HG03558 (cell line): ENCODE results near the gene GMDS.

Experiments
- ATAC-seq: cut with Tn5 transposase; IDR thresholded peaks from one replicate; pipeline ENCODE4 v1.9.1; 2021; ENCODE audit warnings: moderate number of reproducible peaks; ENCODE audit not compliant: unreplicated experiment; ENCODE audit errors: extremely low read depth

Gene GMDS

DNA sequence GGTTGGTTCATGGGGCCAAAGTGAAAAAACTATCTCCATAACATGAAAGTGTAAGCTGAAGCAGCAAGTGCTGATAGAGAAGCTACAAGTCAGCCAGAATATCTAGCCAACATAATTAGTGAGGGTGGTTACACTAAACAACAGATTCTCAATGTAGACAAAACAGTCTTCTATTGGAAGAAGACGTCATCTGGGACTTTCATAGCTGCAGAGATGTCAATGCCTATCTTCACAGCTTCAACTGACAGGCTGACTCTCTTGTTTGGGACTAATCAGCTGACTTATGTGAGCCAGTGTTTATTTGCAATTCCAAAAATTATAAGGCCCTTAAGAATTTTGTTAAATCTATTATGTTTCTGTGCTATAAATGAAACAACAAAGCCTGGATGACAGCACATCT lies 63.2 kb downstream of the GMDS start:
- no peak for ATAC-seq

DNA sequence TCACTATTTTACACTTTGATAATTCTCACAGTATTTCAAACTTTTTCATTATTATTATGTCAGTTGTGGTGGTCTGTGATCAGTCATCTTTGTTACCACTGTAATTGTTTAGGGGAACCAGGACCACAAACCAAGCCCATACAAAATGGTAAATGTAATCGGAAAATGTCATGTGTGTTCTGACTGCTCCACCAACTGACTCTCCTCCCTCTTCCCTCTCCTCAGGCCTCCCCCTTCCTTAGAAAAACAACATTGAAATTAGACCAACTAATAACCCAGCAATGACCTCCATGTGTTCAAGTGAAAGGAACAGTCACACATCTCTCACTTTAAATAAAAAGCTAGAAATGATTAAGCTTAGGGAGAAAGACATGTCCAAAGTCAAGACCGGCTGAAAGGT lies 63.8 kb downstream of the GMDS start:
- no peak for ATAC-seq

GRCh38 chr6:2179950-2180349 lies 65.5 kb downstream of the GMDS start:
- no peak for ATAC-seq

GRCh38 chr6:2179241-2179640 lies 66.2 kb downstream of the GMDS start:
- no peak for ATAC-seq

DNA sequence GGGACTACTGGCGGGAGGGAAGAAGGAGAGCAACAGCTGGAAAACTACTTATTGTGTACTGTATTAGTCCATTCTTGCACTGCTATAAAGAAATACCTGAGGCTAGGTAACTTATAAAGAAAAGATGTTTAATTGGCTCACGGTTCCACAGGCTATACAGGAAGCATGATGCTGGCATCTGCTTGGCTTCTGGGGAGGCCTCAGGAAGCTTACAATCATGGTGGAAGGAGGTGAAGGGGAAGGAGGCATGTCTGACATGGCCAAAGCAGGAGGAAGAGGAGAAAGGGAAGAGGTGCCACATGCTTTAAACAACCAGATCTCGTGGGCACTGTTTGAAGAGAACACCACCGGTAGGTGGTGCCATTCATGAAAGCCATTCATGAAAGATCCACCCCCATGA lies 67.3 kb downstream of the GMDS start:
- no peak for ATAC-seq

- no peak for ATAC-seq
These were observed 69.6 kb downstream of the GMDS start for GRCh38 chr6:2175825-2176224.

DNA sequence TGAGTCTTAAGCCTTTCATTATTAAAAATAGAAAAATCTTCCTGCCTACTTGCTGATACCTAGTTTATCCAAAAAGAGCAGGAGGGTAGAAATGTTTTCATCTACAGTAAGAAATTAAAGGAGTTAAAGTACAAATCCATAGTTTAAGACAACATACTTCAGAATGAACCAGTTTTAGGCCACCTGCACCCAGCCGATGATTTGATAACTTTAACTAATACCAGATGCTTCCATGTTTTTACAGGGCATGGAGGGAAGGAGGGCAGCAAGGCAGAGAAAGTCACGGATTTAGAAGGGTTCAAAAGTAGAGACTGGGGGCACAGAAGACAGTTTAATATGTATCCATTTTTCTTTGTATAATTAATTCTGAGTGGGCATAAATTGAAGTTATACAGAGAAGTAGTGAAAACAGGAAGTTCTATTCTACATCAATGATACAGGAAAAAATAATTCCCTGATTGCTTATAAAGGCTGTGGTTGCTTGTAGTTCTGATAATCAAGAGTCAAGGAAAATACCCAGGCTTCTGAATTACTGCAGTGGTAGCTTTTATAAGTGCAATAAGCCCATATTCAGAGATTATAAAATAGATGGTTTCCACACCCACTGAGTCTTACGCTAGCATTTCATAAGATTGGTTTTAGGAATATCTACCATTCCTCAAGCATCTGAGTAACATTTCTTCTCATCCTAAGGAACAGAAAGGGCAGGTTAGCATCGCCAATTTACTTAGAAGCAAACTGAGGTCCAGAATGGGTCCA lies 72.0 kb downstream of the GMDS start:
- ATAC-seq, result no peak

DNA sequence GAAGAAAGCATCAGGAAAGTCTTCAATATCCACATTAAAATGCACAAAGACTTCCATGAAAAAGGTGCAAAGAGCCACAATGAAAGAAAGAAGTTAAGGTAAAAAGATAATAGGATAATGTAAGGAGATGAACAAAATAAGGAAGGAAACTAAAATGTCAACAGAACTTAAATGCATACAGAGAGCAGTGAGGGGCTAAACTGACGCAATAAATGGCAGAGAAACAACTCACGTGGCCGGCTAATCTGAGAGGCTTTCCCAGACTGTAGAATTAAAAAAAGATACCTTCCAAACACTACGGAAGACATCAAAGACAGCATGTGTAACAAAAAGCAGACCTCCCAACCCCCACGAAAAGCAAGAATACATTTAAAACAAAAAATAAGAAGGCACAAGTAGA lies 73.7 kb downstream of the GMDS start:
- no peak for ATAC-seq

- no peak for ATAC-seq
These were observed 76.9 kb downstream of the GMDS start for GRCh38 chr6:2168480-2168879.

DNA sequence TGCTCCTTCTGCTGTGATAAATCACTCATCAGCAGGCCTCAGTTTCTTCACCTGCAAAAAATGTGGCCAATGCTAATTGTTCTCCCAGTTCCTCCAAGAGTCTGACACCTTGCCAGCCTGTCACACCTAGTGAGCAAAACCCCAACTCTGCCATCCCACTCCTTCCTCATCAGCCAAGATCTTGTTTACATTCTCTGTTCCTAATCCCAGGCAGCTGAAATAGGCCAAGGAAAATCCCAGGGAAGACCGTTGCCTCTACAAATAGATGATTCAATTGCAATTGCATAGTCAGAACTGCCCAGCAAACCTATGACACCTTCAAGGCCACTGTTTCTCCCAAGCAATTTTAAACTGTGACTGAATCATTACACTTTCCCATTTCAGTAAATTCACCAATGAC lies 78.7 kb downstream of the GMDS start:
- ATAC-seq, result no peak

GRCh38 chr6:2165286-2165685 lies 80.1 kb downstream of the GMDS start:
- ATAC-seq, result no peak

DNA sequence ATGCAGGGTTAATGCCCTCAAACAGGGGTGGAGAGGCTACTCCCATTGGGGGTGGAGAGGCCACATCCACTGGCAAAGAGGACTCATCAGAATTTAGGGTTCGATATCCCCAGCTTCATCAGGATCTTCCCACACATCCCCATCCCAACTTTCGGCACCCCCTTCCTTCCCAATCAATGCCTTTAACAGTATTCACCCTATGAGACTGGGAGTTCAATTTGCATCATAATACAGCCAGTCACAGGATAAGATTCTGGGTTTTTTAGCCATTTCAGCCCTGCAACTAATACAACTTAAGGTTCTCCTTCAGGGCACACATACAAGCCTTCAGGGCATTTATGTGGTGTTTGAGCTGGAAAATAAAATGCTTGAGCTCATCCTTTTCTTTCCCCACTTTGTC lies 80.9 kb downstream of the GMDS start:
- ATAC-seq, result no peak

- no peak for ATAC-seq
These were observed 83.3 kb downstream of the GMDS start for GRCh38 chr6:2162079-2162445.

- ATAC-seq, result no peak
These were observed 86.7 kb downstream of the GMDS start for GRCh38 chr6:2158596-2159271.

- ATAC-seq, result no peak
These were observed 87.8 kb downstream of the GMDS start for GRCh38 chr6:2157441-2158127.

- no peak for ATAC-seq
These were observed 90.2 kb downstream of the GMDS start for GRCh38 chr6:2155206-2155605.

- no peak for ATAC-seq
These were observed 95.9 kb downstream of the GMDS start for GRCh38 chr6:2149361-2150006.

- no peak for ATAC-seq
These were observed 96.7 kb downstream of the GMDS start for GRCh38 chr6:2148748-2149147.

GRCh38 chr6:2147766-2148448 lies 97.5 kb downstream of the GMDS start:
- ATAC-seq, result no peak

GRCh38 chr6:2147261-2147660 lies 98.1 kb downstream of the GMDS start:
- ATAC-seq, result no peak
